Stimulated activated CD4-positive, alpha-beta T cell treated with anti-CD3 and anti-CD28 coated beads, Interleukin-15, amount 100 ng/mL, for 24 hours (primary cell): ENCODE data around the gene FAM13A.

Source experiments
- DNase-seq: peaks from one replicate; pipeline ENCODE4 v3.0.0-alpha.2; 2020

Gene FAM13A

DNA sequence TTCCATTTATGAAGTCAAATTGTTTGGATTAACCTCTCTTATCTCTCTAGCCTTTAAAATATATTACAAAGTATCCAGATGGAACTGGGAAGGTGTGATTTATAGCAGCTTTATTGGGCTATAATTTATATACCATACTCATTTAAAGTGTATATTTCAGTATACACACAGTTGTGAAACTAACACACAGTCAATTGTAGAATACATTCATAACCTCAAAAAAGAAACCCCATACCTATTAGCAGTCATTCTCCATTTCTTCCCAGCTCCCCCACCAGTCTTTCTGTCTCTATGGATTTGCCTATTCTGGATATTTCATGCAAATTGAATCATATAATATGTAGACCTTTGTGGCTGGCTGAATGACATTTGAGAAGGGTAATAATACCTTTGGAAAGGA is 351.8 kb downstream of the FAM13A start:
- DNase-seq: no peak

DNA sequence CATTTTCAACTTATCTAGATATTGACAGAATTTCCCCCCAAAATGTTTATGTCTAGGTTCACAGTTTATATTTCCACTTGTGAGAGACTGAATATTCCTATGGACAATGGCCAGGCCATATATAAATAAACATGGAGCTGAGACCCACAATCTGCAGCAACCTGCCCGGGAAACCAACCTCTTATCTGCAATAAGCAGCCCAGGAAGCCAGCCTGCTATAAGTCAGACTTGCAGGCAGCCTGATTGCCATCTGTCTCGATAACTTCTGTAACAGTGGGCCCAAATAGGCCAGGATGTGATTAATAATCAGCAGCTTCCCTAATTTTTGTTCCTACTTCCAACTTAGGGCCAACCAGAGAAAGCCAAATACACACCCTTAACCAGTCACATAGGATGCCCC is 354.2 kb downstream of the FAM13A start:
- no peak for DNase-seq

DNA sequence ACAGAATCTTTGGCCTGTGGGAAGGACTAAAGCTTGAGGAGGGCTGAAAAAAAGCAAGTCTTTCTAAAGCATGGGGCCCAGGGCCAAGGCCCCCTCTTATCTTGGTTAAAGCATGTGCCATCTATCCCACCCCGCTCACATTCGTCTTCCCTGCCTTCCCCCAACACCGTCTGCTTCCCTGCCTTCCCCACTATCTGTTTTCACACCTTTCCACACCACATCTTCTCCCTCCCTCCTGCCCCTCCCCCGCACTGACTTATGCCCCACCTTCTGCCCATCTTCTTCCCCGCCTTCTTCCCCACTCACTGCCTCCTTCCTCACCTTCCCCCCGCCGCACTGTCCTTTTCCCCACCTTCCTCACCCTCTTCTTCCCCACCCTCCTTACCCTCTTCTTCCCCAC is 358.5 kb downstream of the FAM13A start:
- DNase-seq: no peak

DNA sequence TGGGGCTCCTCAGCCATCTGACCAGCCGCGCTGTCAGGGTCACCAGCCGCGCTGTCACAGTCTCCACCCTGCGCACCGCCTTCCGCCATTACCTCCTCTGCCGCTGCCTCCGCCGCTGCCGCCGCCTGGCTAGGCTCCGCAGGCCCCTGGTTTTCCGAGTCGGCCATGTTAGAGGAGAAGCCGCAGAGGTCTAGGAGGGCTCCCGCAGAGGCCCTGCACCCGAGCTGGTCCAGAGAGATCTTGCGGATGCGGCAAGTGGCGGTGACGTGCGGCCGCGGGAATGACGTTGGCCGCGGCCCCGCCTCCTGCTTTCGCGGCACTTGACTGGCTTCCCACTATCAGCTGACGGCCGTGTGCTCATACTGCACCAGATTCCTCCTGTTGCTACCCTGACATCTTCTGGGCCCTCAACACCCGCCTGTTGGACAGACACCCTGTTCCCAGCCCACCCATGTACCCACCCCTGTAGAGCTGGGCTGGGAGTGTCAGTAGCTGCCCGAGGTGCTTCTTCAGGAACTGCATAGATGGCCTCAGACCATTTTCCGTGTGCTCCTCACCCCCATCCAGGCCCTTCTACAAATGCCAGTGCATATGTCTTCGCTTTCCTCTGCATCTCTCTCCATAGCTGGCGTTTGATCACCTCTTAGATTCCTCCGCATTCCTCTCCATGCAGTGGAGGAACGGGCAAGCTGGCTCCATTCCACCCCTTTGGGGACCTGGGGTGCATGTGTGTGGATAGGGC is 359.2 kb downstream of the FAM13A start, which contains the start of gene NAP1L5:
Gene NAP1L5 (minus strand): TSS at position 242 of the 742 bp plus-strand sequence. CDS start 75 bp downstream, at position 167.
- DNase-seq: peak; percentile 75

DNA sequence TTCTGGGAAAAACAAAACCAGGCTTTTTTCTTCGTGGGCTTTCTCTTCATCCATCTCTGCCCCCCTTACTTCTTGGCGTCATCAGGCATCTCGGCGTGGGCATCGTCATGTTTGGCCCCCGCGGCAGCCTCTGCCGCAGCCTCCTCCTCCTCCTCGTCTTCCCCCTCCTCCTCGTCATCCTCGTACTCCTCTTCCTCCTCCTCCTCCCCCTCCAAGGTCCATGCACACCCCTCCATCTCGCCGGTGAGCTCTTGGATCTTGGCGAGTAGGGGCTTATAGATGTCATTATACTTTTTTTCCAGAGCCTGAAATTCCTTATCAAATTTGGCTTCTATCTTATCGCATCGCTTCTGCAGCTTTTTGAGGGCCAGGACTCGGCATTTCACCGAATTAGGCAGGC is 359.8 kb downstream of the FAM13A start:
- DNase-seq: peak; percentile 41

DNA sequence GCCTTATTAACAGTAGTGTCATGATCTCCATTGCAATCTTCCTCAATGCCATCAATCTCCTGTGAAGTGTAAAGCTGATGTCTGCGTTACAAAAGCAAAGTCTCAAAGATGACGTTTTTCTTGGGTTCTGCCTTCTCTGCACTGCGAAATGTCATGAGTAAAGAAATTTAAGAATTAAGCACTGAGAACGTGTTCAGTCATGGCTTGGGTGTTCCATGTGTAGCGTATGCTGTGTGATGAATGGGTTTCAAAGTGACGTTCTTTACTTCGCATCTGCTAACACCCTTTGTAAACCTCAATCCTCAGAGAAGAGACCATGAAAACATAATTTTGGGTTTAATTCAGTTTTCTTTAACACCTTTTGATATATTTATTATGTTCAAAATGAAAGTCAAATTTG is 360.4 kb downstream of the FAM13A start:
- no peak for DNase-seq

DNA sequence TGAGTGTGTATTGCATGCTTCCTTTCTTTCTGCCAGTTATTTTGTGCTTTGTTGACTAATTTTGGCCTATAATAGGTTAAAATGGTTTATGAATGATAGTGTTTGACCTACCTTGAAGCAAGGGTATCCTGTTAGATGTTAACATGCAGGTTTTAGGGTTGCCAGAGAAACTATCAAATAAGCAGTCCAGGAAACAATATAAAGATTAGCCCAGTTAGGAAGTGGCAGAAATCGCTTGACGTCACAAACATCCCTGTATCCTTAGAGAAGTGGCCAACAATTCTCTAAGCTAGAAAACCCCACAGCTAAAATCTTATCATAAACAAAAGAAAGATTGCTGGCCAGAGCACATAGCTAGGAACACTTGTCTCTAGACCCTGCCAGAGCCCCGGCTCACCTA is 363.2 kb downstream of the FAM13A start:
- DNase-seq: no peak

DNA sequence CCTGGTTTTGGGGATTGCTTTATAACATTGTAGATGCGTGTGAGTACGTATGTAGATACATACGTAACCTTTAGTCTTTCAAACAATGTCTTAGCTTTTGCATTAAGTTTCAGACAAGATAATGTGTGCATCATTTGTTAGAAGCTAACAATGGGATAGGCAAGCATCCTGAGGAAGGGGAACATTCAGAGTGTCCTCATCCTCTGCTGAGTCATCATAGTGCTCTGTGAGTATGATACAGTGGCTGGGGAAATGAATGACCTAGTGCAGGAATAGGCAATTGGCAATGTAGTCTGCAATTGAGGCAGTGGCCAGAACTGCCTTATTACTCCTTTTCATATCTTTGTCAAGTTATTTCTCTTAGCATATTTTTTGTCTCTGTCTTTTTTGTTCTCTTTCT is 366.6 kb downstream of the FAM13A start:
- DNase-seq: no peak

DNA sequence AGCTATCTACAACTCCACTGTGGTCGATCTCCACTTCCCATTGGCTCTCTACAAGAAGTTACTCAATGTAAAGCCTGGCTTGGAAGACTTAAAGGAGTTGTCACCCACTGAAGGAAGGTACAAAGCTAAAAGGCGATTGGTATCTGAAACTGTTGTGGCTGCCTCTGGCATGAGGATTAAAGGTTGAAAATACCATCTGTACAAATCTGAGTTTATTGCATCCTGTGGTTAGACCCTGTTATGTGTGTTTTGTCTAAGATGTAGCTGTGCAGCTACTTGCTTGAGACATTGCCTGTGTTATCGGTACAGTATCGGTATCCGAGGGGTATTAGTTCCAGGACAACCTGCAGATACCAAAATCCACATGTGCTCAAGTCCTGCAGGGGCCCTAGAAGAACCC is 375.8 kb downstream of the FAM13A start:
- DNase-seq: no peak
